Effector memory CD4-positive, alpha-beta T cell (primary cell): ENCODE measurements around the gene BPI.
"Not testable (repeated sequence)": the region's sequence is repeated elsewhere in the genome, so short reads cannot be mapped to it uniquely, and the experiment has no call there.

ENCODE experiments used
- DNase-seq, 3 donors: peaks; one replicate each; pipeline ENCODE4 v3.0.0-alpha.2; 2020
- H3K27ac ChIP-seq: 2 replicates; pipeline ENCODE4 v1.7.0; 2013; ENCODE audit warnings: mild to moderate bottlenecking, low read length, moderate library complexity; ENCODE audit not compliant: insufficient read depth, poor library complexity, severe bottlenecking
- H3K27me3 ChIP-seq: replicated peaks from 2 replicates; pipeline ENCODE4 v1.7.0; 2013; ENCODE audit warnings: mild to moderate bottlenecking, low read length; ENCODE audit not compliant: insufficient read depth, control insufficient read depth, poor library complexity, severe bottlenecking
- H3K36me3 ChIP-seq: 2 replicates; pipeline ENCODE4 v1.7.0; 2013; ENCODE audit warnings: mild to moderate bottlenecking, low read length, moderate library complexity; ENCODE audit not compliant: control insufficient read depth, insufficient read depth
- H3K4me1 ChIP-seq: 2 replicates; pipeline ENCODE4 v1.7.0; 2013; ENCODE audit warnings: low read length, mild to moderate bottlenecking; ENCODE audit not compliant: control insufficient read depth, insufficient read depth, poor library complexity, severe bottlenecking
- H3K4me3 ChIP-seq: 2 replicates; pipeline ENCODE4 v1.7.0; 2013; ENCODE audit warnings: low read length, low read depth, mild to moderate bottlenecking; ENCODE audit not compliant: insufficient read depth, poor library complexity, severe bottlenecking
- H3K9me3 ChIP-seq: 2 replicates; pipeline ENCODE4 v1.7.0; 2013; ENCODE audit warnings: mild to moderate bottlenecking, low read length, moderate library complexity; ENCODE audit not compliant: control insufficient read depth

Gene BPI

GRCh38 chr20:38311491-38311890 lies 7.5 kb downstream of the BPI start:
- Histone ChIP-seq H3K27me3 (no peaks in the 10 kb centered on the region), H3K4me3 (no peak overlapping the region), H3K27ac (no peak overlapping the region), H3K4me1 (no peaks in the 10 kb centered on the region), H3K36me3 (no peaks in the 10 kb centered on the region), H3K9me3 (no peaks in the 10 kb centered on the region)
- no peak for DNase-seq

DNA sequence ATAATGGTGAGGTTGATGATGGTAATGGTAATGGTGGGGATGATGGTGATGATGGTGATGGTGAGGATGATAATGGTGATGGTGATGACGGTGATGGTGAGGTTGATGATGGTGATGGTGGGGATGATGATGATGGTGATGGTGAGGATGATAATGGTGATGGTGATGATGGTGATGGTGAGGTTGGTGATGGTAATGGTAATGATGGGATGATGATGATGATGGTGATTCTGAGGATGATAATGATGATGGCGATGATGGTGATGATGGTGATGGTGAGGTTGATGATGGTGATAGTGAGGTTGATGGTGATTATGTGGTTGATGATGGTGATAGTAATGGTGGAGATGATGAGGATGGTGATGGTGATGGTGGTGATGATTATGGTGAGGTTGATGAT lies 9.7 kb downstream of the BPI start:
- Histone ChIP-seq H3K9me3 (no peaks in the 10 kb centered on the region), H3K4me3 (no peak overlapping the region), H3K4me1 (no peaks in the 10 kb centered on the region), H3K36me3 (no peaks in the 10 kb centered on the region), H3K27me3 (no peaks in the 10 kb centered on the region), H3K27ac (no peak overlapping the region)
- DNase-seq, result no peak

DNA sequence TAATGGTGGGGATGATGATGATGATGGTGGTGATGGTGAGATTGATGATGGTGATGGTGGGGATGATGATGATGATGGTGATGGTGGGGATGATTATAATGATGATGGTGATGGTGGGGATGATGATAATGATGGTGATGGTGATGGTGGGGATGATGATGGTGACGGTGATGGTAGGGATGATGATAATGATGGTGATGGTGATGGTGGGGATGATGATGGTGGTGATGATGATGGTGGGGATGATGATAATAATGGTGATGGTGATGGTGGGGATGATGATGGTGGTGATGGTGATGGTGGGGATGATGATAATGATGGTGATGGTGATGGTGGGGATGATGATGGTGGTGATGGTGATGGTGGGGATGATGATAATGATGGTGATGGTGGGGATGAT lies 10.4 kb downstream of the BPI start:
- not testable (repeated sequence) for H3K4me3 ChIP-seq, H3K4me1 ChIP-seq, H3K27ac ChIP-seq, DNase-seq, H3K27me3 ChIP-seq, H3K36me3 ChIP-seq, H3K9me3 ChIP-seq

GRCh38 chr20:38315290-38315966 lies 11.5 kb downstream of the BPI start:
- Histone ChIP-seq H3K27ac (no peak overlapping the region), H3K4me1 (no peaks in the 10 kb centered on the region), H3K9me3 (no peaks in the 10 kb centered on the region), H3K27me3 (no peaks in the 10 kb centered on the region), H3K36me3 (no peaks in the 10 kb centered on the region), H3K4me3 (no peak overlapping the region)
- DNase-seq, result no peak

GRCh38 chr20:38316341-38316740 lies 12.4 kb downstream of the BPI start:
- no peaks in the 10 kb centered on the region for H3K9me3 ChIP-seq
- no peaks in the 10 kb centered on the region for H3K4me1 ChIP-seq
- H3K27me3 ChIP-seq, result no peaks in the 10 kb centered on the region
- H3K4me3 ChIP-seq, result no peak overlapping the region
- H3K27ac ChIP-seq, result no peak overlapping the region
- no peaks in the 10 kb centered on the region for H3K36me3 ChIP-seq
- DNase-seq, result no peak

- H3K36me3 ChIP-seq, result no peaks in the 10 kb centered on the region
- no peak for DNase-seq
- no peaks in the 10 kb centered on the region for H3K27me3 ChIP-seq
- H3K4me3 ChIP-seq, result no peak overlapping the region
- no peaks in the 10 kb centered on the region for H3K4me1 ChIP-seq
- no peaks in the 10 kb centered on the region for H3K9me3 ChIP-seq
- H3K27ac ChIP-seq, result no peak overlapping the region
These were observed 13.5 kb downstream of the BPI start for GRCh38 chr20:38317422-38317821.

- Histone ChIP-seq H3K4me3 (no peak overlapping the region), H3K27me3 (no peaks in the 10 kb centered on the region), H3K4me1 (no peaks in the 10 kb centered on the region), H3K9me3 (no peaks in the 10 kb centered on the region), H3K27ac (no peak overlapping the region), H3K36me3 (no peaks in the 10 kb centered on the region)
- no peak for DNase-seq
These were observed 16.3 kb downstream of the BPI start for GRCh38 chr20:38320221-38320620.

DNA sequence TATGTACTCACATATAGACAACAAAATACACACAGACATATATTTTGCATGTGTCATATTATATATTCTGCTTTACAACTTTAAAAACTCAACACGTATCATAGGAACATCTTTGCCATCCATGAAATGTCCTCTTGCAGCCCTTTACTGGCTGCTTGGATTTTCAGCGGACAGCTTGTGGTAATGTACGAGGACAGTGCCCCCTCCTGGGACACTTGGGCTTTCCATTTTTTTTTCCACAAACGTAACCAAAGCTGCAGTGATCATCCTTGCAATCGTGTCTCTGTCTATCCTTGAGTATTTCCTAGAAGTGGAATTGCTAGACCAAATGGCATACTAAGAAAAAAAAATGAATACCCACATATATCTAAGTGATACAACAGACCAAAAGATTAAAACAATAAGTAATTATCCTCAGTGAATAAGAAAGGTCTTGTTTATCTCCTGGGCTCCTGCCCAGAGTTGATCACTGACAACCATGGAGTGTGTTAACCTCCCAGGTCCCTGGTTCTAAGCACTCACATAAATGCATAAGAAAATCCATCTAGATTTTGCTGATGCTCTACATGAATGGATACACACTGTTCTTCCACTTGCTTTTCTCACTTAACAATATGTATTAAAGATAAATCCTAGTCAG lies 18.1 kb downstream of the BPI start:
- no peak for DNase-seq
- H3K9me3 ChIP-seq, result no peaks in the 10 kb centered on the region
- no peak overlapping the region for H3K27ac ChIP-seq
- H3K27me3 ChIP-seq, result no peaks in the 10 kb centered on the region
- H3K4me3 ChIP-seq, result no peak overlapping the region
- H3K36me3 ChIP-seq, result no peaks in the 10 kb centered on the region
- H3K4me1 ChIP-seq, result no peaks in the 10 kb centered on the region

DNA sequence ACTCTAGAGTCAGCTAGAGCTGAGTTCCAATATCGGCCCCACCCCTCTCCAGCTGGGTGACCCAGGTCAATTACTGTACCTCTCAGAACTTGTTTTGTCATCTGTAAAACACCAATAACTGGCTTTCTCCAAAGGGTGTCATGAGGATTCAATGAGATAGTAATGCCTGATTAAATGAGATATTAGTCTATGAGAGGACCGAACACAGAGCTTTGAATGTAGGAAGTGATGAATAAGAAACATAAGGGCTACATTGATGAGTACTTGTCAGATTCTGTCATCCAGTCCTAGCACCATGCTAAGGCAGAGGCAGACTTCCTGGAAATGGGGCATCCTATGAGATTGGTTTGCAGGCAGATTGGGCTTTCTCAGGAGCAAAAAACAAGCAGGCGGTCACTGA lies 20.2 kb downstream of the BPI start:
- H3K27ac ChIP-seq, result no peak overlapping the region
- no peaks in the 10 kb centered on the region for H3K4me1 ChIP-seq
- H3K36me3 ChIP-seq, result no peaks in the 10 kb centered on the region
- no peak for DNase-seq
- H3K4me3 ChIP-seq, result no peak overlapping the region
- no peaks in the 10 kb centered on the region for H3K27me3 ChIP-seq
- H3K9me3 ChIP-seq, result no peaks in the 10 kb centered on the region

DNA sequence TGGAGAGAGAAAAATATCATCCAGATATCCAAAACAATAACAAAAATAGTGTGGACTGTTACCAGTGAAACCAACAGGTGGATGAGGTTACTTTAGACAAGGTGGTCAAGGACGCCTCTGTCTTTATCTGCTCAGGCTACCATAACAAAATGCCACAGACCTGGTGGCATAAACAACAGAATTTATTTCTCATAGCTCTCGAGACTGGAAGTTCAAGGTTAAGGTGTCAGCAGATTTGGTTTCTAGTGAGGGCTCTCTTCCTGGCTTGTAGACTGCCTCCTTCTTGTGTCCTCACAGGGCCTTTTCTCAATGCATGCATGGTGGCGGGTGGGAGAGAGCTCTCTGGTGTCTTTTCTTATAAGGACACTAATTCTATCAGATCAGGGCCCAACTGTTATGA lies 21.2 kb downstream of the BPI start:
- no peak overlapping the region for H3K4me3 ChIP-seq
- no peaks in the 10 kb centered on the region for H3K36me3 ChIP-seq
- no peak overlapping the region for H3K27ac ChIP-seq
- no peaks in the 10 kb centered on the region for H3K4me1 ChIP-seq
- H3K9me3 ChIP-seq, result no peaks in the 10 kb centered on the region
- no peak for DNase-seq
- no peaks in the 10 kb centered on the region for H3K27me3 ChIP-seq
